H9 (cell line): Measurements from ENCODE around the gene TMIE. TPM values are rescaled to one million over a fixed set of nuclear protein-coding genes. Genes with fewer than 3 reads are reported as not detected.

Source experiments
- DNase-seq: peaks from one replicate; pipeline ENCODE4 v3.0.0-alpha.2; 2017
- H2AFZ ChIP-seq: one replicate; pipeline ENCODE4 v1.6.1; 2013; ENCODE audit warnings: mild to moderate bottlenecking, low read length, control low read depth, moderate library complexity
- H2AK5ac ChIP-seq: 2 replicates; pipeline ENCODE4 v1.6.1; 2013; ENCODE audit warnings: low read length, control low read depth, mixed read lengths; ENCODE audit not compliant: insufficient read length
- H2BK120ac ChIP-seq: one replicate; pipeline ENCODE4 v1.6.1; 2013; ENCODE audit warnings: low read depth, mild to moderate bottlenecking, low read length, control low read depth, inconsistent platforms; ENCODE audit not compliant: poor library complexity, severe bottlenecking
- H2BK12ac ChIP-seq: 2 replicates; pipeline ENCODE4 v1.6.1; 2013; ENCODE audit warnings: low read length, control low read depth, mixed read lengths, low read depth; ENCODE audit not compliant: insufficient read length
- H2BK15ac ChIP-seq: 2 replicates; pipeline ENCODE4 v1.6.1; 2013; ENCODE audit warnings: low read depth, low read length, control low read depth
- H2BK20ac ChIP-seq: one replicate; pipeline ENCODE4 v1.6.1; 2013; ENCODE audit warnings: low read depth, mild to moderate bottlenecking, low read length, control low read depth, inconsistent platforms; ENCODE audit not compliant: poor library complexity, severe bottlenecking
- H2BK5ac ChIP-seq: 2 replicates; pipeline ENCODE4 v1.6.1; 2013; ENCODE audit warnings: low read length, control low read depth, mixed read lengths; ENCODE audit not compliant: insufficient read length
- H3K14ac ChIP-seq: 2 replicates; pipeline ENCODE4 v1.6.1; 2013; ENCODE audit warnings: low read length, control low read depth; ENCODE audit not compliant: insufficient read depth
- H3K18ac ChIP-seq: 2 replicates; pipeline ENCODE4 v1.6.1; 2013; ENCODE audit warnings: low read depth, mild to moderate bottlenecking, mixed read lengths, low read length, control low read depth; ENCODE audit not compliant: insufficient read length
- H3K23ac ChIP-seq: 2 replicates; pipeline ENCODE4 v1.6.1; 2013; ENCODE audit warnings: low read length, control low read depth, mixed read lengths, low read depth; ENCODE audit not compliant: insufficient read length
- H3K23me2 ChIP-seq: 2 replicates; pipeline ENCODE4 v1.6.1; 2013; ENCODE audit warnings: low read depth, mild to moderate bottlenecking, mixed read lengths, low read length, control low read depth; ENCODE audit not compliant: insufficient read length, poor library complexity, severe bottlenecking
- H3K27ac ChIP-seq: 2 replicates; pipeline ENCODE4 v1.5.1; 2013; ENCODE audit warnings: low read length, control low read depth, mixed read lengths, low read depth; ENCODE audit not compliant: insufficient read length
- H3K27me3 ChIP-seq: 2 replicates; pipeline ENCODE4 v1.6.1; 2013; ENCODE audit warnings: low read length, control low read depth, inconsistent platforms; ENCODE audit not compliant: insufficient read depth
- H3K4ac ChIP-seq: 2 replicates; pipeline ENCODE4 v1.6.1; 2013; ENCODE audit warnings: low read depth, mild to moderate bottlenecking, control low read depth, inconsistent platforms, low read length, moderate library complexity
- H3K4me1 ChIP-seq: 2 replicates; pipeline ENCODE4 v1.6.1; 2013; ENCODE audit warnings: low read length, control low read depth, inconsistent platforms; ENCODE audit not compliant: insufficient read depth
- H3K4me2 ChIP-seq: 2 replicates; pipeline ENCODE4 v1.6.1; 2013; ENCODE audit warnings: low read length, control low read depth, mixed read lengths; ENCODE audit not compliant: insufficient read length, insufficient read depth
- H3K56ac ChIP-seq: 2 replicates; pipeline ENCODE4 v1.6.1; 2013; ENCODE audit warnings: low read depth, mild to moderate bottlenecking, mixed read lengths, low read length, control low read depth; ENCODE audit not compliant: insufficient read length
- H3K79me1 ChIP-seq: 2 replicates; pipeline ENCODE4 v1.6.1; 2013; ENCODE audit warnings: low read depth, mild to moderate bottlenecking, moderate library complexity, low read length, control low read depth, inconsistent platforms; ENCODE audit not compliant: insufficient read depth, poor library complexity, severe bottlenecking
- H3K79me2 ChIP-seq: 2 replicates; pipeline ENCODE4 v1.6.1; 2013; ENCODE audit warnings: low read length, control low read depth, inconsistent platforms; ENCODE audit not compliant: insufficient read depth
- H3K9ac ChIP-seq: 2 replicates; pipeline ENCODE4 v1.6.1; 2013; ENCODE audit warnings: low read length, control low read depth, mixed read lengths; ENCODE audit not compliant: insufficient read length; ENCODE audit errors: extremely low read depth
- H3K9me3 ChIP-seq: one replicate; pipeline ENCODE4 v1.6.1; 2013; ENCODE audit warnings: low read depth, low read length, inconsistent platforms; ENCODE audit not compliant: control insufficient read depth
- H3T11ph ChIP-seq: one replicate; pipeline ENCODE4 v1.6.1; 2013; ENCODE audit warnings: mild to moderate bottlenecking, low read length, control low read depth, inconsistent platforms
- H4K20me1 ChIP-seq: one replicate; pipeline ENCODE4 v1.6.1; 2013; ENCODE audit not compliant: control insufficient read depth, insufficient read length, insufficient read depth
- H4K5ac ChIP-seq: 2 replicates; pipeline ENCODE4 v1.6.1; 2013; ENCODE audit warnings: low read depth, mild to moderate bottlenecking, mixed read lengths, low read length, control low read depth; ENCODE audit not compliant: insufficient read length
- H4K8ac ChIP-seq: replicated peaks from 2 replicates; pipeline ENCODE4 v1.6.1; 2013; ENCODE audit warnings: low read length, control low read depth, mixed read lengths, low read depth; ENCODE audit not compliant: insufficient read length
- H4K91ac ChIP-seq: 2 replicates; pipeline ENCODE4 v1.6.1; 2013; ENCODE audit warnings: low read depth, mild to moderate bottlenecking, moderate library complexity, mixed read lengths, low read length, control low read depth; ENCODE audit not compliant: insufficient read length
- H3K27ac Mint-ChIP-seq, 3 experiments: 2 replicates in 2 of 3; 3 replicates in 1 of 3; pipeline ENCODE4 v1.8.0; 2020 to 2021; ENCODE audit warnings: mixed read lengths in 3 of 3, mild to moderate bottlenecking in 1 of 3, moderate library complexity in 1 of 3
- H3K27me3 Mint-ChIP-seq: 2 replicates; pipeline ENCODE4 v1.8.0; 2021; ENCODE audit warnings: low read depth, mild to moderate bottlenecking, moderate library complexity, mixed read lengths
- H3K36me3 Mint-ChIP-seq, 3 experiments: 2 replicates in 2 of 3; 3 replicates in 1 of 3; pipeline ENCODE4 v1.8.0; 2020 to 2021; ENCODE audit warnings: low read depth in 3 of 3, mixed read lengths in 3 of 3; ENCODE audit not compliant: insufficient read depth in 1 of 3
- H3K4me1 Mint-ChIP-seq, 2 experiments: 2 replicates each; pipeline ENCODE4 v1.8.0; 2020; ENCODE audit warnings: mixed read lengths in 2 of 2
- H3K4me3 Mint-ChIP-seq, 2 experiments: 2 replicates in 1 of 2; 3 replicates in 1 of 2; pipeline ENCODE4 v1.8.0; 2020 to 2021; ENCODE audit warnings: mild to moderate bottlenecking in 2 of 2, mixed read lengths in 2 of 2, moderate library complexity in 1 of 2
- H3K9me3 Mint-ChIP-seq, 2 experiments: 2 replicates in 1 of 2; 3 replicates in 1 of 2; pipeline ENCODE4 v1.8.0; 2020; ENCODE audit warnings: mild to moderate bottlenecking in 2 of 2, mixed read lengths in 2 of 2, moderate library complexity in 1 of 2
- WGBS: extraction: QIAGEN DNeasy Blood & Tissue Kit; methylation state at CpG from one replicate; pipeline ENCODE4 v1.1.7; 2013; ENCODE audit warnings: missing lambda C conversion rate, low lambda C conversion rate, mixed read lengths; ENCODE audit not compliant: insufficient read length; ENCODE audit errors: extremely low coverage; 5-methylcytosine and 5-hydroxymethylcytosine counted together
- total RNA-seq: library from RNA; stranded (reverse); gene quantifications from 2 replicates; pipeline ENCODE4 v1.2.1, GENCODE V29; 2021
- TF ChIP-seq, protein P1 (sequence below): fragments of 200-600 bp; sonication (generic); conservative IDR thresholded peaks from 3 replicates; pipeline ENCODE4 v1.8.0; 2021; ENCODE audit warnings: antibody characterized with exemption, mild to moderate bottlenecking

TMIE gene
- total RNA-seq, 1 experiment from 2014 or later: 0.63 TPM

GRCh38 chr3:46708401-46709156 is 7.4 kb downstream of the TMIE start:
- H3K9me3 Mint-ChIP-seq: no peaks in the 10 kb centered on the region
- Histone ChIP-seq H3K9me3 (no peaks in the 10 kb centered on the region), H3K18ac (no peak overlapping the region), H3K23ac (no peak overlapping the region), H2AFZ (no peak overlapping the region), H3K79me1 (no peaks in the 10 kb centered on the region), H2BK5ac (no peak overlapping the region), H3K4me2 (no peak overlapping the region), H3K56ac (no peak overlapping the region), H3K4me1 (no peaks in the 10 kb centered on the region), H3K4ac (no peak overlapping the region), H2AK5ac (no peak overlapping the region), H3K27ac (no peak overlapping the region), H4K91ac (no peak overlapping the region), H2BK20ac (no peak overlapping the region), H3K14ac (no peak overlapping the region; the same call in 1 of the 2 replicates), H3K23me2 (no peaks in the 10 kb centered on the region), H3K79me2 (no peaks in the 10 kb centered on the region), H3T11ph (no peak overlapping the region), H4K5ac (no peak overlapping the region), H4K20me1 (no peaks in the 10 kb centered on the region), H4K8ac (no peak overlapping the region), H2BK12ac (no peak overlapping the region), H3K9ac (no peak overlapping the region), H3K27me3 (peaks cover 2% of the 10 kb centered on the region; the same call in 1 of the 2 replicates), H2BK120ac (no peak overlapping the region), H2BK15ac (no peak overlapping the region)
- no peak overlapping the region for H3K4me3 Mint-ChIP-seq
- no peak for DNase-seq
- H3K27me3 Mint-ChIP-seq: peaks cover 6% of the 10 kb centered on the region
- no peaks in the 10 kb centered on the region for H3K36me3 Mint-ChIP-seq
- no CpG with 5 or more reads among the region's 11 CpGs for WGBS
- peaks cover 11 to 15% of the 10 kb centered on the region in 2 experiments for H3K4me1 Mint-ChIP-seq
- no peak overlapping the region for H3K27ac Mint-ChIP-seq
- TF ChIP-seq, protein P1, sequence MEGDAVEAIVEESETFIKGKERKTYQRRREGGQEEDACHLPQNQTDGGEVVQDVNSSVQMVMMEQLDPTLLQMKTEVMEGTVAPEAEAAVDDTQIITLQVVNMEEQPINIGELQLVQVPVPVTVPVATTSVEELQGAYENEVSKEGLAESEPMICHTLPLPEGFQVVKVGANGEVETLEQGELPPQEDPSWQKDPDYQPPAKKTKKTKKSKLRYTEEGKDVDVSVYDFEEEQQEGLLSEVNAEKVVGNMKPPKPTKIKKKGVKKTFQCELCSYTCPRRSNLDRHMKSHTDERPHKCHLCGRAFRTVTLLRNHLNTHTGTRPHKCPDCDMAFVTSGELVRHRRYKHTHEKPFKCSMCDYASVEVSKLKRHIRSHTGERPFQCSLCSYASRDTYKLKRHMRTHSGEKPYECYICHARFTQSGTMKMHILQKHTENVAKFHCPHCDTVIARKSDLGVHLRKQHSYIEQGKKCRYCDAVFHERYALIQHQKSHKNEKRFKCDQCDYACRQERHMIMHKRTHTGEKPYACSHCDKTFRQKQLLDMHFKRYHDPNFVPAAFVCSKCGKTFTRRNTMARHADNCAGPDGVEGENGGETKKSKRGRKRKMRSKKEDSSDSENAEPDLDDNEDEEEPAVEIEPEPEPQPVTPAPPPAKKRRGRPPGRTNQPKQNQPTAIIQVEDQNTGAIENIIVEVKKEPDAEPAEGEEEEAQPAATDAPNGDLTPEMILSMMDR: no peak; the same call in 2 of the 3 replicates
